Activated T-cell treated with anti-CD3 and anti-CD28 coated beads, Interleukin-2, amount 50 U/mL, for 72 hours (primary cell): ENCODE measurements around the gene SH3BP5. TPM values are rescaled to one million over a fixed set of nuclear protein-coding genes. Genes with fewer than 3 reads are reported as not detected.

Experiments
- total RNA-seq, 2 donors: library from RNA; stranded (reverse); gene quantifications; one replicate each; pipeline ENCODE4 v1.2.3, GENCODE V29; 2022

SH3BP5 gene
- total RNA-seq, 2 donors from 2014 or later: 7.4 to 19.6 TPM

Other genes with a start within 250 kb of the SH3BP5 start
- gene RBSN, start 233.4 kb downstream of the SH3BP5 start, total RNA-seq: 10 to 100 TPM; 13.0 to 15.4 TPM
- gene CAPN7, start 126.3 kb downstream of the SH3BP5 start, total RNA-seq: 10 to 100 TPM; 26.9 to 29.6 TPM
- 10 to 100 TPM; 26.8 to 29.6 TPM for gene METTL6, start 95.0 kb upstream of the SH3BP5 start, total RNA-seq
- gene EAF1, start 95.0 kb upstream of the SH3BP5 start, total RNA-seq: 10 to 100 TPM; 29.9 to 33.4 TPM
- gene COLQ, start 189.1 kb upstream of the SH3BP5 start, total RNA-seq: 1 to 10 TPM; 1.3 to 2.0 TPM